GM18508 (cell line): ENCODE results near the gene CLTCL1.
"Not testable (repeated sequence)": the region's sequence is repeated elsewhere in the genome, so short reads cannot be mapped to it uniquely, and the experiment has no call there.

Source experiments
- ATAC-seq: cut with Tn5 transposase; IDR thresholded peaks from one replicate; pipeline ENCODE4 v1.9.1; 2021; ENCODE audit warnings: moderate number of reproducible peaks; ENCODE audit not compliant: insufficient read depth, unreplicated experiment

The CLTCL1 gene

DNA sequence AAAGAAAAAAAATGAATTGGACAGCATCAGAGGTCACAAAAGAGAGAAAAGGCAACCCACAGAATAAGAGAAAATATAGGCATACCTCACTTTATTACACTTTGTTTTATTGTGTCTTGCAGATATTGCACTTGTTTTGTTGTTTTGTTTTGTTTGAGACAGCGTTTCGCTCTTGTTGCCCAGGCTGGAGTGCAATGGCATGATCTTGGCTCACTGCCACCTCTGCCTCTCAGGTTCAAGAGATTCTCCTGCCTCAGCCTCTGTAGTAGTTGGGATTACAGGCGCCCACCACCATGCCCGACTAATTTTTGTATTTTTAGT, 32.6 kb downstream of the CLTCL1 start:
- not testable (repeated sequence) for ATAC-seq

DNA sequence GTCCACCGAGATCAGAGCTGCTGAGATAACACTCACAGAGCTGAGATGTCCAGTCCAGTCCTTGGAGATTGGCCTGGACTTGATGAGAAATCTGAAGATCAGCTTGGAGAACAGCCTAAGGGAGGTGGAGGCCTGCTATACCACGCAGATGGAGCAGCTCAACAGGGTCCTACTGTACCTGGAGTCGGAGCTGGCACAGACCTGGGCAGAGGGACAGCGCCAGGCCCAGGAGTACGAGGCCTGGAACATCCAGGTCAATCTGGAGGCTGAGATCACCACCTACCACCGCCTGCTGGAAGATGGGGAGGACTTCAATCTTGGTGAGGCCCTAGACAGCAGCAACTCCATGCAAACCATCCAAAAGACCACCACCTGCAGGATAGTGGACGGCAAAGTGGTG, 33.1 kb downstream of the CLTCL1 start:
- ATAC-seq: no peak

- ATAC-seq: not testable (repeated sequence)
Observed at GRCh38 chr22:19256362-19256761, 35.2 kb downstream of the CLTCL1 start.

- ATAC-seq: no peak
Observed at GRCh38 chr22:19253143-19253542, 38.4 kb downstream of the CLTCL1 start.

GRCh38 chr22:19244600-19245352, 46.7 kb downstream of the CLTCL1 start:
- no peak for ATAC-seq

DNA sequence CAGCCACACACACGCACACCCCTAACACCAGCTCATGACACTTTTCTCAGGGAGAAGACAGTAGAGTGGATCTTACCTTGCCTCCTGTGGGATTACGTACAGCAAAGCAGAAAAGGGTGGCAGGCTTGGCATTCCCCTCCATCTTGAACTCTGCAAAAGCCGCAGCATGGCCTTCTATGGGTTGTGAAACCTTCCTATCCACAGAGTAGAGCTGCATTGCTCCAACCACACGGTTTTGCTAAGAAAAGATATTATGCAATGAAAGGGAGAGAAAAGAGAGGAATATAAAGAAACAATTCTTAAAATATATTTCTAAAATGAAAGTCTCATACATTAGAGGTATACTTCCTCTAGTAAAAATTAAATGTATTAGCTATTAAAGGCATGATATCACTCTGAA, 48.8 kb downstream of the CLTCL1 start:
- ATAC-seq: no peak

DNA sequence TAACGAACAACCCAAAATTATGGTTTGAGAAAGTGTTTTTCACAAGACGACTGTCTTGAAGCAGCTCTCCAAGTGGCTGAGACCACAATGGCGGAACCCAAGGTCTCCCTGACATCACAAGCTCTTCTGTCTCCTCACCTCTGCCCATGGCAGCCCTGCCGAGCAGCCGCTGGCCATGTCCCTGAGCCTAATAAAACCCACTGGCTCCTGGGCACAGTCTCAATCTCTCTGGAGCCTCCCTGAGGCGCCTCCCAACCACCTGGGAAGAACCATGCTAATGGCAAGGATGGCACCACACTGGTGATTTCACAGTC, 50.0 kb downstream of the CLTCL1 start:
- ATAC-seq: no peak

- no peak for ATAC-seq
Observed at GRCh38 chr22:19240813-19241592, 50.5 kb downstream of the CLTCL1 start.

GRCh38 chr22:19239464-19239863, 52.1 kb downstream of the CLTCL1 start:
- ATAC-seq: no peak

DNA sequence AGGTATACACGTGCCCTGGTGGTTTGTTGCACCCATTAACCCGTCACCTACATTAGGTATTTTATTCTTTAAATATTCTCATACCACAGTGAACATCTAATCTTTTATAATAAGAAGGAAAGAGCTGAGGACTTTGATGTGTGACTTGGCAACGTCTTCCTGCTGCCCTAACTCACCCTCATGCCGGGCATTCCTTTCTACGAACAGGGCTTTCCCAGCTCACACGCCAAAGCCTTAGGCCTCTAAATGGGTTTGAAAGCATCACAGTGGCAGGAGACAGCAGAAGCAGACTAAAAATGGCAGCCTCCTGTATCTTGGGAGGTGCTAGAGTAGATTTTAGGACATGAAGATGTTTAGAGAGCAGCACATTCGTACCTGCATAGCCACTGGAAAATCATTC, 52.6 kb downstream of the CLTCL1 start:
- ATAC-seq: no peak

DNA sequence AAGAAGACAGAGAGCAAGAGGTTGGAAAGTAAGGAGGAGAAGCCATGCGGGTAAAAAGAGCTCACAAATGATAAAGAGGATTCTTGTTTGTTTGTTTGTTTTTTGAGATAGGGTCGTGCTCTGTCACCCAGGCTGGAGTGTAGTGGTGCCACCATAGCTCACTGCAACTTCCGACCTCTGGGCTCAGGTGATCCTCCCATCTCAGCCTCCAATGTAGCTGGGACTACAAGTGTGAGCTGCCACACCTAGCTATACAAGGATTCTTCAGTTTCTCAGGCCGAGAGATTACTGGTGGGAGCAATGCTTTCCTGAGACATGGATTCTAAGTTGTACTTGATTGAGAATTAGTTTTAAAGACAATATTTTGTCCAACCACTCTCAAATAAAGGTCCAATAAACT, 55.6 kb downstream of the CLTCL1 start:
- no peak for ATAC-seq

DNA sequence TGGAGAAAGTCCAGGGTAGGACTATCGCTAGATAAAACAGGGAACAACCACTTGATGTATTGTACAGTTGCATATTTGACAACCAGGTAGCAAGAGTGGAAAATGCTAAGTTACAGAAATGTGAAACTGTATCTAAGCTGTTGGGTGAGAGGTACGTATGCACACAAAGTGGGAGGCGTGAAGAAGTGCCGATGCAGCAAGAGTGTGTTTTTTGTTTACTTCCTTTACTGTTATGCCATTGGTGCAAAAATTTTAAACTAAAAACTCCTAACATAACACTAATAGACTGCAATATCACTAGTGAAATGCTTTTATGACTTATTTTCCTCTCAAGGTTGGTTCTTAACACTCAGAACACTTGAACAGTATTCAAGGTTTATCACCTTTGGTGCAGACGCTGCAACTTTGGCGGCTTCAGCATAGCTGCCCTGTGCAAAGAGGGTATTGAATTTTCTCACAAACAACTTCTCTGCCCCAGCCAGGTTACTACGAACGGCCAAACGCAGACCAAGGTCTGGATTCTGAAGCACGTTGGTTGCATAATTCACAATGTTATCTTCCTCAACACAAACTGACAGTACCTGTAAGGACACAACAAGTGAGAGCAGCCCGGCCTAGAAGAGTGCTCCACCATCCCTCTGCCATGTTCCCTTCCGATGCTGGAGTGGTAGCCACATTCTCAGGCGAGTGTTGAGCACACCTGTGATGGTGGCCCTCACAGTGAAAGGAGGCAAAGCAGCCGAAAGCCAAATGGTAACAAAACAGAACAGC, 57.2 kb downstream of the CLTCL1 start:
- no peak for ATAC-seq

DNA sequence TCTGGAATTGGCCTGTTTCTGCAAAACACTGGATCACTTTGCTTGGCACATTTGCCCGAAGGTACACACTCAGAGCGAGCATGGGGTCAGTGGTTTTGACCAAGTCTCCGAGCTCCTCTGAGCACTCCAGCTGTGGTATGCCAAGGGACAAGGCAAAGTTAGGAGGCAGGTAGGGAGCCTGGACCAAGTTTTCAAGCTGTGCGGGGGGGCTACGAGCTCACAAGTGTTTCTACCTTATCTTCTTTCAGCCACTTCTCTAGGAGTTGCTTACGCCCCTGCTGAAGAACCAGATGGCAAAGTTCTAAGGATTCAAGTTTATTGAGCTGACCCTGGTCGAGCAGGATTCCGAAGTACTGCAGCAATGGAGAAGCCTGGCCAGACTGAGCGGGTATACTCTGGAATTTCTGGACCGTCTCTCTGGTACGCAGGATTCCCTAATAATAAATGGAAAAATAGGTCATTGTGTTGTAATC, 58.3 kb downstream of the CLTCL1 start:
- no peak for ATAC-seq

DNA sequence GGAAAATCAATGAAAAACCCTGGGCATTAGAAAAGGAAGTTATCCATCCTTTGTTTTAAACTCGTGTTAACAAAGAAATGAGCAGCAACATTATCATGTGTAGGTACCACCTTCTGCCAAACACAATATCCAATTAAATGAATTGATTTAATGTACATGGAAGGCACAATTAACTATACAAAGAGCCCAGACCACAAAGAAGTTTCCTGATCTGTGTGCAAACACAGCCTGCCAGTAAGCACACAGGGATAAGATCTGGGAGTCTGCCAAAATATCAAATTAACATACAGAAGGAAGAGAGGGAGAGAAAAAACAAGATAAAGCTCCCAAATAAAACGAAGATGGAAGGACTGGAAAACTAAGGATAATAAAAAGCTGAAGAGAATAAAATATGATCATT, 58.9 kb downstream of the CLTCL1 start:
- no peak for ATAC-seq

- no peak for ATAC-seq
Observed at GRCh38 chr22:19231986-19232385, 59.5 kb downstream of the CLTCL1 start.

DNA sequence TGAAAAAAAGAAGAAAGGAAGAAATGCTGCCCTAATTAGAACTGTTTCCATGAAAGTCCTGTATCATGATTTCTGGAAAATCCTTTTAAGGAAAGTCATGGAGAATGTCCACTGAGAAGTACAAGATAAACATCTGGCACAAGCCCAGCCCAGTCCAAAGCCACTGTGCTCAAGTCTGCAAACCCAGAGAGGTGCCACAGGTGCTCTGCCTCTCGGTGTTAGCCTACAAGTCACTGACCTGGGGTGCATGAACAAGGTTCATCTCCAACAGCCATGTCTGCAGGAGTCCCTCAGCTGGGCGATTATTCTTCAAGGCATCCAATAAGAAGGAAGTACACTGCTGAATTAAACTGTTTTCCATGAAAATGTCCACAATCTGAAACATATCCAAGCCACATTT, 61.9 kb downstream of the CLTCL1 start:
- ATAC-seq: no peak

- no peak for ATAC-seq
Observed at GRCh38 chr22:19228179-19228578, 63.3 kb downstream of the CLTCL1 start.

DNA sequence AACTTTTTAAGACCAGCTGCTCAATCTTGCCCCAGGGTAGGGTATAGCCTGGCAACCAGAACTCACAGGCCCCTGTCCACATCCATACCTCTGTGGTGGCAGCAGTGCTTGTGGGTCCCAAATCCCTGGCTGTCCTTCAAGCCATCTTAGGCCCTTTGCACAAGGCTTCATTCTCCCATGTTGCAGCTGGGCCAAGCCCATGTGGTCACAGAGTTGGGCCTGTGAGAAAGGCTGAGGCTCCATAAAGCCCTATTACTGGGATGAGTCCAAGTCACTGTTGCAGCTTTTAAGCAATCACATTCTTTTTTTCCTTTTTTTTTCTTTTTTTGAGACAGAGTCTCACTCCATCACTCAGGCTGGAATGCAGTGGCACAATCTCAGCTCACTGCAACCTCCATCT, 65.1 kb downstream of the CLTCL1 start:
- no peak for ATAC-seq

- ATAC-seq: no peak
Observed at GRCh38 chr22:19225560-19225959, 66.0 kb downstream of the CLTCL1 start.

GRCh38 chr22:19224985-19225384, 66.5 kb downstream of the CLTCL1 start:
- ATAC-seq: no peak

GRCh38 chr22:19224557-19224956, 67.0 kb downstream of the CLTCL1 start:
- ATAC-seq: no peak
